Peyer's patch (tissue), 4 donors: ENCODE data around the gene SMYD4. TPM values are rescaled to one million over a fixed set of nuclear protein-coding genes. Genes with fewer than 3 reads are reported as not detected.

ENCODE experiments used
- DNase-seq, 3 donors: peaks; one replicate each; pipeline ENCODE4 v3.0.0-alpha.2; 2017 to 2019
- H3K27ac ChIP-seq, 4 donors: fragments of 200-600 bp; sonication (generic); one replicate each; pipeline ENCODE4 v1.5.1; 2016 to 2019
- H3K27me3 ChIP-seq, 2 donors: fragments of 200-600 bp; sonication (generic); one replicate each; pipeline ENCODE4 v1.5.1; 2019
- H3K36me3 ChIP-seq, 3 donors: fragments of 200-600 bp; sonication (generic); one replicate each; pipeline ENCODE4 v1.5.1; 2016 to 2019
- H3K4me1 ChIP-seq, 4 donors: fragments of 200-600 bp; sonication (generic); one replicate each; pipeline ENCODE4 v1.5.1; 2016 to 2019
- H3K4me3 ChIP-seq, 4 donors: fragments of 200-600 bp; sonication (generic); 1 replicate in 3 of 4; 2 replicates in 1 of 4; pipeline ENCODE4 v1.5.1; 2016 to 2019; ENCODE audit warnings: mild to moderate bottlenecking in 1 of 4
- H3K9me3 ChIP-seq, 4 donors: fragments of 200-600 bp; sonication (generic); one replicate each; pipeline ENCODE4 v1.5.1; 2016 to 2019; ENCODE audit warnings: mild to moderate bottlenecking in 1 of 4
- CTCF ChIP-seq, 6 experiments: fragments of 450-650 bp in 4 of 6; fragments of 200-600 bp in 2 of 6; sonication (generic) in 1 of 6; IDR thresholded peaks; one replicate each; pipeline ENCODE4 v1.5.1; 2017 to 2019; ENCODE audit warnings: antibody characterized with exemption in 6 of 6, mild to moderate bottlenecking in 3 of 6, moderate library complexity in 1 of 6
- POLR2A ChIP-seq, 2 donors: fragments of 450-650 bp; IDR thresholded peaks; one replicate each; pipeline ENCODE4 v1.5.1; 2017; ENCODE audit warnings: antibody characterized with exemption in 2 of 2, mild to moderate bottlenecking in 2 of 2, moderate library complexity in 2 of 2
- total RNA-seq, 4 donors: library from RNA; depleted of rRNA; stranded (reverse); fragments of >200 nt; gene quantifications; one replicate each; pipeline ENCODE4 v1.1.0, GENCODE V29; 2016

SMYD4 gene
- total RNA-seq, 4 donors from 2014 or later = 31.2 to 42.1 (median 39.8) TPM

GRCh38 chr17:1732241-1732832 lies 97.4 kb downstream of the SMYD4 start:
- peaks cover 0 to 58% (median 0%) of the 10 kb centered on the region in 3 donors for H3K36me3 ChIP-seq
- no peak overlapping the region for H3K4me3 ChIP-seq
- H3K27ac ChIP-seq = peak overlapping the region in 1 of 4 donors; percentile 55
- no peaks in the 10 kb centered on the region for H3K9me3 ChIP-seq
- H3K27me3 ChIP-seq = no peaks in the 10 kb centered on the region
- H3K4me1 ChIP-seq = peaks cover 0 to 30% (median 6%) of the 10 kb centered on the region in 4 donors
- no peak for DNase-seq
- TF ChIP-seq POLR2A (IDR thresholded peaks at IDR 0.05) = no peak
- no peak for TF ChIP-seq CTCF (IDR thresholded peaks at IDR 0.05)

- DNase-seq = no peak
- H3K27me3 ChIP-seq = no peaks in the 10 kb centered on the region
- no peak for TF ChIP-seq POLR2A (IDR thresholded peaks at IDR 0.05)
- no peak for TF ChIP-seq CTCF (IDR thresholded peaks at IDR 0.05)
- no peak overlapping the region for H3K4me3 ChIP-seq
- H3K4me1 ChIP-seq = peaks cover 0 to 25% (median 7%) of the 10 kb centered on the region in 4 donors
- H3K9me3 ChIP-seq = no peaks in the 10 kb centered on the region
- peak overlapping the region; percentile 73 to 93 (median 88) for H3K27ac ChIP-seq
- H3K36me3 ChIP-seq = peaks cover 0 to 66% (median 0%) of the 10 kb centered on the region in 3 donors
These were observed 98.6 kb downstream of the SMYD4 start for GRCh38 chr17:1731194-1731506.

GRCh38 chr17:1730326-1731193 lies 99.1 kb downstream of the SMYD4 start:
- peak overlapping the region in 1 of 4 donors; percentile 19 for H3K4me3 ChIP-seq
- peak in 2 of 3 donors; percentile 66 to 82 for DNase-seq
- H3K27me3 ChIP-seq = no peaks in the 10 kb centered on the region
- H3K4me1 ChIP-seq = peaks cover 0 to 25% (median 12%) of the 10 kb centered on the region in 4 donors
- H3K27ac ChIP-seq = peak overlapping the region; percentile 73 to 93 (median 88)
- TF ChIP-seq CTCF (IDR thresholded peaks at IDR 0.05) (no peak), POLR2A (IDR thresholded peaks at IDR 0.05) (peak in 1 of 2 donors; percentile 19)
- H3K9me3 ChIP-seq = no peaks in the 10 kb centered on the region
- peaks cover 0 to 71% (median 0%) of the 10 kb centered on the region in 3 donors for H3K36me3 ChIP-seq

- no peaks in the 10 kb centered on the region for H3K9me3 ChIP-seq
- TF ChIP-seq CTCF (IDR thresholded peaks at IDR 0.05) (no peak), POLR2A (IDR thresholded peaks at IDR 0.05) (no peak)
- H3K36me3 ChIP-seq = peaks cover 0 to 71% (median 0%) of the 10 kb centered on the region in 3 donors
- H3K27me3 ChIP-seq = no peaks in the 10 kb centered on the region
- no peak for DNase-seq
- H3K4me3 ChIP-seq = peak overlapping the region in 1 of 4 donors; percentile 19
- H3K4me1 ChIP-seq = peaks cover 0 to 31% (median 17%) of the 10 kb centered on the region in 4 donors
- H3K27ac ChIP-seq = peak overlapping the region; percentile 73 to 93 (median 88)
These were observed 99.8 kb downstream of the SMYD4 start for GRCh38 chr17:1729966-1730325.

Other genes with a start within 250 kb of the SMYD4 start
- 100 to 1,000 TPM in 1 of 4 donors, 10 to 100 TPM in 3; 58.6 to 103 (median 69.0) TPM for gene SLC43A2, start 201.1 kb downstream of the SMYD4 start, total RNA-seq
- 10 to 100 TPM in 3 of 4 donors, 1 to 10 TPM in 1; 9.8 to 32.2 (median 20.3) TPM for gene SCARF1, start 184.2 kb downstream of the SMYD4 start, total RNA-seq
- 100 to 1,000 TPM in 1 of 4 donors, 10 to 100 TPM in 3; 29.7 to 173 (median 92.3) TPM for gene RILP, start 180.0 kb downstream of the SMYD4 start, total RNA-seq
- 100 to 1,000 TPM; 138 to 390 (median 226) TPM for gene PRPF8, start 145.0 kb downstream of the SMYD4 start, total RNA-seq
- gene TLCD2, start 119.5 kb downstream of the SMYD4 start, total RNA-seq = 10 to 100 TPM in 3 of 4 donors, 1 to 10 TPM in 1; 8.3 to 37.8 (median 19.5) TPM
- 10 to 100 TPM; 37.1 to 83.3 (median 59.2) TPM for gene WDR81, start 105.2 kb downstream of the SMYD4 start, total RNA-seq
- 1 to 10 TPM; 4.0 to 9.6 (median 5.6) TPM for gene SERPINF2, start 87.0 kb downstream of the SMYD4 start, total RNA-seq
- 100 to 1,000 TPM in 1 of 4 donors, 10 to 100 TPM in 3; 28.7 to 306 (median 81.6) TPM for gene SERPINF1, start 67.8 kb downstream of the SMYD4 start, total RNA-seq
- gene RPA1, start 103 bp upstream of the SMYD4 start, total RNA-seq = 10 to 100 TPM; 17.2 to 32.2 (median 26.0) TPM
- not detected for gene RTN4RL1, start 195.4 kb upstream of the SMYD4 start, total RNA-seq
- gene DPH1, start 200.3 kb upstream of the SMYD4 start, total RNA-seq = 100 to 1,000 TPM in 1 of 4 donors, 10 to 100 TPM in 3; 25.9 to 130 (median 64.5) TPM
- gene OVCA2, start 212.1 kb upstream of the SMYD4 start, total RNA-seq = 10 to 100 TPM; 32.4 to 49.0 (median 37.8) TPM
- 10 to 100 TPM in 2 of 4 donors, 1 to 10 TPM in 2; 6.8 to 40.4 (median 12.8) TPM for gene HIC1, start 225.2 kb upstream of the SMYD4 start, total RNA-seq